HUES64 (cell line): ENCODE measurements around the gene TPRX2.
"Not testable (repeated sequence)": the region's sequence is repeated elsewhere in the genome, so short reads cannot be mapped to it uniquely, and the experiment has no call there.

Source experiments
- H3K27ac ChIP-seq: 2 replicates; pipeline ENCODE4 v1.7.0; 2013; ENCODE audit warnings: low read depth, low read length, inconsistent platforms
- H3K27me3 ChIP-seq: 2 replicates; pipeline ENCODE4 v1.6.1; 2013; ENCODE audit warnings: mild to moderate bottlenecking, low read length; ENCODE audit not compliant: insufficient read depth
- H3K36me3 ChIP-seq: 2 replicates; pipeline ENCODE4 v1.6.1; 2013; ENCODE audit warnings: mild to moderate bottlenecking, low read length; ENCODE audit not compliant: insufficient read depth
- H3K4me1 ChIP-seq: 2 replicates; pipeline ENCODE4 v1.6.1; 2013; ENCODE audit warnings: mild to moderate bottlenecking, low read length, moderate library complexity; ENCODE audit not compliant: insufficient read depth
- H3K4me3 ChIP-seq: 2 replicates; pipeline ENCODE4 v1.5.1; 2013; ENCODE audit warnings: mild to moderate bottlenecking, low read length, moderate library complexity
- H3K9ac ChIP-seq: 2 replicates; pipeline ENCODE4 v1.6.1; 2013; ENCODE audit warnings: mild to moderate bottlenecking, low read depth, low read length
- H3K9me3 ChIP-seq: 2 replicates; pipeline ENCODE4 v1.6.1; 2013; ENCODE audit warnings: low read depth, low read length; ENCODE audit not compliant: insufficient read depth
- WGBS: fragments of 150-250, 120-280 bp; methylation state at CpG from one replicate; pipeline ENCODE4 v1.1.7; 2013; ENCODE audit warnings: missing lambda C conversion rate; 5-methylcytosine and 5-hydroxymethylcytosine counted together

TPRX2 gene

GRCh38 chr19:47861630-47862029 is 2.6 kb downstream of the TPRX2 start:
- Histone ChIP-seq H3K36me3 (no peaks in the 10 kb centered on the region), H3K27ac (no peak overlapping the region), H3K9me3 (no peaks in the 10 kb centered on the region), H3K27me3 (no peaks in the 10 kb centered on the region), H3K9ac (no peak overlapping the region), H3K4me3 (no peak overlapping the region), H3K4me1 (peaks cover 3% of the 10 kb centered on the region; the same call in 1 of the 2 replicates)
- 99% methylated on average over 4 of the region's 5 CpGs for WGBS

DNA sequence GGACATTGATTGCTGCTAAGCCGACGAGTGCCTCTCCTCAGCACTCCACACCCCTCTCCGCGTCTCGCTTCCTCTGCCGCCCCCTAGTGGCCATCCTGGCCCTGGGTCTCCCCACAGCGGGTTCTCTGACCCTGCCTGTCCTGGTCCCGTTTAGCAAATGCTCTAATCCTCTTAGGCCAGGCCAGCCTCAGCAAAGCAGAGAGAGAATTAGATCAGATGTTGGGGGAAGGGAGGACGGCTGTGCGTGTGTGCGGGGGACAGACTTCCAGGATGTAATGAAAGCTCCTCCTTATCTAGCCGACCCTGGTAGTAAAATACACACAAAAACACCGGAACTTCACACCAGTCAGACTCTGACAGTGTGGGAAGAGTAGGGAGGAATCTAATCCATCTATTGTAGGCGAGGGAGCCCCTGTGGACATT is 4.5 kb downstream of the TPRX2 start:
- H3K36me3 ChIP-seq = no peaks in the 10 kb centered on the region
- H3K4me1 ChIP-seq = peaks cover 3% of the 10 kb centered on the region; the same call in 1 of the 2 replicates
- 12% methylated on average over 9 of the region's 14 CpGs for WGBS
- no peaks in the 10 kb centered on the region for H3K27me3 ChIP-seq
- 0 out of 2 replicates have a peak overlapping the region, but pooled peaks have one; percentile 2 for H3K9ac ChIP-seq
- no peaks in the 10 kb centered on the region for H3K9me3 ChIP-seq
- H3K27ac ChIP-seq = no peak overlapping the region
- H3K4me3 ChIP-seq = no peak overlapping the region

- no peaks in the 10 kb centered on the region for H3K36me3 ChIP-seq
- no peak overlapping the region for H3K27ac ChIP-seq
- H3K27me3 ChIP-seq = no peaks in the 10 kb centered on the region
- H3K4me3 ChIP-seq = no peak overlapping the region
- peaks cover 3% of the 10 kb centered on the region; the same call in 1 of the 2 replicates for H3K4me1 ChIP-seq
- WGBS = 86% methylated on average over 9 of the region's 10 CpGs
- H3K9ac ChIP-seq = no peak overlapping the region
- no peaks in the 10 kb centered on the region for H3K9me3 ChIP-seq
These were observed 6.1 kb downstream of the TPRX2 start for GRCh38 chr19:47865166-47865565.

GRCh38 chr19:47878906-47879305 is 19.9 kb downstream of the TPRX2 start:
- Histone ChIP-seq H3K4me3 (no peak overlapping the region), H3K27me3 (no peaks in the 10 kb centered on the region), H3K9ac (no peak overlapping the region), H3K9me3 (no peaks in the 10 kb centered on the region), H3K4me1 (no peaks in the 10 kb centered on the region), H3K27ac (no peak overlapping the region), H3K36me3 (no peaks in the 10 kb centered on the region)
- WGBS = 72% methylated on average over 4 of the region's 4 CpGs

DNA sequence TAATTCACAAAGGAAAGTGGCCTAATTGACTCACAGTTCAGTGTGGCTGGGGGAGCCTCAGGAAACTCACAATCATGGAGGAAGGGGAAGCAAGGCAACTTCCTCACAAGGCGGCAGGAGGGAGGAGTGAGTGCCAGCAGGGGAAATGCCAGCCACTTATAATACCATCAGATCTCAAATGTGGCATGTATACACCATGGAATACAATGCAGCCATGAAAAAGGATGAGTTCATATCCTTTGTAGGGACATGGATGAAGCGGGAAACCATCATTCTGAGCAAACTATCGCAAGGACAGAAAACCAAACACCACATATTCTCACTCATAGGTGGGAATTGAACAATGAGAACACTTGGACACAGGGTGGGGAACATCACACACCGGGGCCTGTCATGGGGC is 20.4 kb downstream of the TPRX2 start:
- not testable (repeated sequence) for H3K9me3 ChIP-seq, H3K27me3 ChIP-seq, H3K27ac ChIP-seq, H3K4me3 ChIP-seq, H3K9ac ChIP-seq, H3K36me3 ChIP-seq, H3K4me1 ChIP-seq
- 50% methylated on average over 2 of the region's 4 CpGs for WGBS

DNA sequence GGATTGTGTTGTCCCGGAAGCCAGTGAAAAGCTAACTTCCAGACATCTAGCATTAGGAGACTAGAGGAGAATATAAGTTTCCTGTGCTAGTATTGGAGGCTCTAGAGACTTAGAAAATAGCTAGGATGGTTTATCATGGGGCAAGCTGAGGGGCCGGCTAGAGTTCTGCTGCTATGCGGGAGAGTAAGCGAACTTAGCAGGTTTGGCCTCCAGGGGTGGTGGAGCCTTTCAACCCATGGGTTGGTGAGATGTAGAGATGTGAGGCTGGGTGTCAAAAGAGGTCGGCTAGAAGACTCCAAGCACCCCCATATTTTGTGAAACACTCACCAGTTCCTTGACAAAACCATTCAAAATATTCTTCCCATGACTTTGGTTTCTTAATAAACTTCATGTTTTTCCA is 22.7 kb downstream of the TPRX2 start:
- H3K9me3 ChIP-seq = no peaks in the 10 kb centered on the region
- WGBS = 72% methylated on average over 5 of the region's 5 CpGs
- H3K4me3 ChIP-seq = no peak overlapping the region
- H3K9ac ChIP-seq = no peak overlapping the region
- no peak overlapping the region for H3K27ac ChIP-seq
- H3K27me3 ChIP-seq = no peaks in the 10 kb centered on the region
- no peaks in the 10 kb centered on the region for H3K36me3 ChIP-seq
- no peaks in the 10 kb centered on the region for H3K4me1 ChIP-seq

DNA sequence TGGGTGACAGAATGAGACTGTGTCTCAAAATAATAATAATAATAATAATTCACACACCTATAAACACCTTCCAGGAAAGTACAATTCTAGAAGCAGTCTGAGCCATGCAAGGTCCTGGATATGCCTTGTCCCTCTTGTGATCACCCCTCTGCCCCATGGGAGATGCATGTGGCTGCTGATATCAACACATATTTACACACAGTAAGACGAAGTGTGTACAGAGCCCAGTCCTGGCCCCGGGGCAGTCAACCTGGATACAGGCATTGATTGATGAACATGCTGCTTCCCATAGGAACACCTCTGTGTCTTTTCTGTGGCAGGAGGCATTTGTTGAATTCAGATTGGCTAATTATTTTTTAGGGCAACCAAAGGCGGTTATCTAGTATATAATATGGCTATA is 23.9 kb downstream of the TPRX2 start:
- no peaks in the 10 kb centered on the region for H3K4me1 ChIP-seq
- H3K4me3 ChIP-seq = no peak overlapping the region
- H3K36me3 ChIP-seq = no peaks in the 10 kb centered on the region
- 93% methylated on average over 2 of the region's 3 CpGs for WGBS
- H3K9ac ChIP-seq = no peak overlapping the region
- H3K27me3 ChIP-seq = no peaks in the 10 kb centered on the region
- H3K9me3 ChIP-seq = no peaks in the 10 kb centered on the region
- H3K27ac ChIP-seq = no peak overlapping the region

GRCh38 chr19:47885067-47885463 is 26.0 kb downstream of the TPRX2 start:
- Histone ChIP-seq H3K27me3 (no peaks in the 10 kb centered on the region), H3K27ac (no peak overlapping the region)

DNA sequence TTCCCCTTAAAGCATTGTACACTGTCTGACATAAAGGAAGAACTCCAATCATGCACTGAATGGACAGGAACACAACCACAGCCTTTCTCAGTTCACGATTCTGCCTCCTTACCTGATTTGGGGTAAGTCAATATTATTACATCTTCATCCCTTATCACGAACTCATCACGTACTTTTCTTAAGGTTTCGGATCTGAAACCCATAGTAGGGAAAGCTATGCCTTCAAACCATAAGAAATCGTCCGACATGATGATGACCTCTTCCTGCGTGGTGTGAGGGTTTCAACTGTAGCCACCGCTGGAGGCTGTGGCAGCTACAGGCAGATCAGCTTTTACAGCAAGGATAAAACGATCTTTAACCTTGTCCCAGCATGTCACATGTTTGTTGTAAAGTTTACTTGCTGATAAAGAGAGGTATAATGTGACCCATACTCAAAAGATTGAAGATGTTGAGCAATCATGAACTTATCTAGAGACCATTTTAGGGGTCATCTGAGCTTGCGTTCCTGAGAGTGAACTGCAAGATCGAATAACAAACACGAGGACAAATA is 27.1 kb downstream of the TPRX2 start, which contains the start of gene SULT2A1:
Gene SULT2A1, minus strand, starts transcription at position 306 of the 550 bp plus-strand sequence. Its CDS starts 58 bp downstream, at position 248.
- H3K9ac ChIP-seq = no peak within 1 kb of the TSS
- no peaks in the 10 kb centered on the region for H3K27me3 ChIP-seq
- WGBS = 78% methylated on average over 12 of the region's 12 CpGs
- no peaks in the 10 kb centered on the region for H3K4me1 ChIP-seq
- H3K9me3 ChIP-seq = peaks cover 4% of the 10 kb centered on the region; the same call in 1 of the 2 replicates
- no peak within 1 kb of the TSS for H3K27ac ChIP-seq
- H3K4me3 ChIP-seq = no peak within 1 kb of the TSS
- H3K36me3 ChIP-seq = no peaks in the 10 kb centered on the region

More at GRCh38 chr19:47885067-47885463, 26.0 kb downstream of the TPRX2 start:
- H3K4me1 ChIP-seq = no peaks in the 10 kb centered on the region
- WGBS = 88% methylated on average over 5 of the region's 5 CpGs
- no peaks in the 10 kb centered on the region for H3K36me3 ChIP-seq
- no peak overlapping the region for H3K4me3 ChIP-seq
- no peaks in the 10 kb centered on the region for H3K9me3 ChIP-seq
- no peak overlapping the region for H3K9ac ChIP-seq

- 77% methylated on average over 7 of the region's 7 CpGs for WGBS
- Histone ChIP-seq H3K27ac (no peak overlapping the region), H3K4me1 (no peaks in the 10 kb centered on the region), H3K9me3 (peaks cover 18% of the 10 kb centered on the region), H3K36me3 (no peaks in the 10 kb centered on the region), H3K4me3 (no peak overlapping the region), H3K27me3 (no peaks in the 10 kb centered on the region), H3K9ac (no peak overlapping the region)
These were observed 32.0 kb downstream of the TPRX2 start for GRCh38 chr19:47890865-47891621.

DNA sequence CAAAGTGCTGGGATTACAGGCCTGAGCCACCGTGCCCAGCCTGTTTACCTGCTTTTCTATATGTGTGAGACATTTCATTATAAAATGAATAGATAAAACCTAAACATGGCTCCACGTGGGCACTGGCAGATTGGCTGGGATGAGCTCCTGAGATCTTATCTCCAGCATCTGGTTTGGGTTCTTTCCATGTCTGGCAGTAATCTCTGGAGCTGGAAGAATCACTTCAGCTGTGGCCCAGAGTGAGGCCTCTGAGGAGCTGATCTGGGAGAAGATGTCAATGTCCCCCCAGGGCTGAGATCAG is 32.5 kb downstream of the TPRX2 start:
- WGBS = 64% methylated on average over 1 of the region's 2 CpGs
- Histone ChIP-seq H3K27ac (no peak overlapping the region), H3K9me3 (peaks cover 20% of the 10 kb centered on the region), H3K4me1 (no peaks in the 10 kb centered on the region), H3K36me3 (no peaks in the 10 kb centered on the region), H3K9ac (no peak overlapping the region), H3K27me3 (no peaks in the 10 kb centered on the region), H3K4me3 (no peak overlapping the region)
